Upper lobe of left lung (tissue), 6 donors: ENCODE data around the gene OR5B21. TPM values are rescaled to one million over a fixed set of nuclear protein-coding genes. Genes with fewer than 3 reads are reported as not detected.

Source experiments
- ATAC-seq, 2 donors: fragments of 200-7000 bp; cut with Tn5 transposase; one replicate each; pipeline ENCODE4 v1.9.1; 2022; ENCODE audit warnings: mild to moderate bottlenecking in 2 of 2, moderate library complexity in 2 of 2; ENCODE audit not compliant: low FRiP score in 2 of 2
- DNase-seq, 2 donors: peaks; one replicate each; pipeline ENCODE4 v3.0.0-alpha.2; 2019 to 2020
- H3K27ac ChIP-seq, 4 donors: fragments of 200-600 bp; sonication (generic); one replicate each; pipeline ENCODE4 v1.5.1; 2016 to 2019
- H3K27me3 ChIP-seq, 4 donors: fragments of 200-600 bp; sonication (generic); one replicate each; pipeline ENCODE4 v1.5.1; 2017 to 2019
- H3K36me3 ChIP-seq, 4 donors: fragments of 200-600 bp; sonication (generic); one replicate each; pipeline ENCODE4 v1.5.1; 2016 to 2019
- H3K4me1 ChIP-seq, 4 donors: fragments of 200-600 bp; sonication (generic); one replicate each; pipeline ENCODE4 v1.5.1; 2018 to 2019
- H3K4me3 ChIP-seq, 4 donors: fragments of 200-600 bp; sonication (generic); one replicate each; pipeline ENCODE4 v1.5.1; 2017 to 2019; ENCODE audit warnings: mild to moderate bottlenecking in 2 of 4, moderate library complexity in 1 of 4
- H3K9me3 ChIP-seq, 4 donors: fragments of 200-600 bp; sonication (generic); one replicate each; pipeline ENCODE4 v1.5.1; 2018 to 2019
- EP300 ChIP-seq, 4 donors: sonication (generic); formaldehyde crosslinking; IDR thresholded peaks; one replicate each; pipeline ENCODE4 v1.5.1; 2017; ENCODE audit warnings: antibody characterized with exemption in 4 of 4, control low read depth in 2 of 4
- POLR2A ChIP-seq, 4 donors: fragments of 450-650 bp; IDR thresholded peaks; one replicate each; pipeline ENCODE4 v1.5.1; 2016 to 2017; ENCODE audit warnings: antibody characterized with exemption in 4 of 4, mild to moderate bottlenecking in 2 of 4
- POLR2AphosphoS5 ChIP-seq, 2 donors: sonication (generic); formaldehyde crosslinking; IDR thresholded peaks; one replicate each; pipeline ENCODE4 v1.5.1; 2017; ENCODE audit warnings: antibody characterized with exemption in 2 of 2
- WGBS, 2 donors: methylation state at CpG; one replicate each; pipeline ENCODE4 v1.1.5; 2017 to 2018; 5-methylcytosine and 5-hydroxymethylcytosine counted together
- total RNA-seq, 6 donors: library from RNA; depleted of rRNA in 4 of 6; stranded (reverse); fragments of >200 nt in 4 of 6; gene quantifications; one replicate each; pipeline versions ENCODE4 v1.1.0 to v1.2.1, GENCODE V29; 2016 to 2021
- TF ChIP-seq, protein P1 (sequence below), 6 experiments: fragments of 450-650 bp in 4 of 6; fragments of 200-600 bp in 2 of 6; sonication (generic) in 2 of 6; IDR thresholded peaks; one replicate each; pipeline ENCODE4 v1.5.1; 2016 to 2019; ENCODE audit warnings: antibody characterized with exemption in 6 of 6
- donor health status: DM: no; HTN: no; CAD: no; lungs with moderate emphysema.
- donor health status: DM: no; HTN: yes; CAD: no; lungs with severe emphysema.

The OR5B21 gene
- total RNA-seq, 6 donors from 2014 or later: not detected

DNA sequence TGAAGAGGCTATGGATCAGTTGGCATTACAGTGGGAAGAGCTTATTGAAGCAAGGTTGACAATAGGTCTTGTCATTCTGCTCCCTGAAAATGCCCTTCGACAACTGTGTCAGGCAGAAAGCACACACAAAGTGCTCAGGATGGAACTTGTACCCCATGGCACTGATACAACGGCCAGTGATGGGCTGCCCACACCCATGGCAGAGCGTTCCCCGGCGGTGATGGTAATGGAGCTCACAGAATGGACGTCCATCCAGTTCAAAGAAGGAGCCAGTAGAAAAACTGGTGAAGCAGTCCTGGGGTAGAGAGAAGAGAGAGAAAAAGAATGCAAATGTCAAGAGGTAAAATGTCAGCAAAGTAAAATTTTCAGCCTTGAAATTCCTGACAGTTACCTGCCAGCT, 19.5 kb upstream of the OR5B21 start:
- Histone ChIP-seq H3K9me3 (no peaks in the 10 kb centered on the region), H3K27ac (peak overlapping the region in 3 of 4 donors; percentile 2 to 59 (median 4)), H3K27me3 (no peaks in the 10 kb centered on the region), H3K4me1 (peaks cover 11 to 39% (median 27%) of the 10 kb centered on the region in 4 donors), H3K36me3 (peaks cover 0 to 35% (median 26%) of the 10 kb centered on the region in 4 donors), H3K4me3 (no peak overlapping the region)
- 96 to 97% methylated on average over 6 of the region's 6 CpGs for WGBS, 2 donors
- TF ChIP-seq, protein P1, sequence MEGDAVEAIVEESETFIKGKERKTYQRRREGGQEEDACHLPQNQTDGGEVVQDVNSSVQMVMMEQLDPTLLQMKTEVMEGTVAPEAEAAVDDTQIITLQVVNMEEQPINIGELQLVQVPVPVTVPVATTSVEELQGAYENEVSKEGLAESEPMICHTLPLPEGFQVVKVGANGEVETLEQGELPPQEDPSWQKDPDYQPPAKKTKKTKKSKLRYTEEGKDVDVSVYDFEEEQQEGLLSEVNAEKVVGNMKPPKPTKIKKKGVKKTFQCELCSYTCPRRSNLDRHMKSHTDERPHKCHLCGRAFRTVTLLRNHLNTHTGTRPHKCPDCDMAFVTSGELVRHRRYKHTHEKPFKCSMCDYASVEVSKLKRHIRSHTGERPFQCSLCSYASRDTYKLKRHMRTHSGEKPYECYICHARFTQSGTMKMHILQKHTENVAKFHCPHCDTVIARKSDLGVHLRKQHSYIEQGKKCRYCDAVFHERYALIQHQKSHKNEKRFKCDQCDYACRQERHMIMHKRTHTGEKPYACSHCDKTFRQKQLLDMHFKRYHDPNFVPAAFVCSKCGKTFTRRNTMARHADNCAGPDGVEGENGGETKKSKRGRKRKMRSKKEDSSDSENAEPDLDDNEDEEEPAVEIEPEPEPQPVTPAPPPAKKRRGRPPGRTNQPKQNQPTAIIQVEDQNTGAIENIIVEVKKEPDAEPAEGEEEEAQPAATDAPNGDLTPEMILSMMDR (IDR thresholded peaks at IDR 0.05): no peak
- no peak for TF ChIP-seq POLR2A (IDR thresholded peaks at IDR 0.05)
- no peak for TF ChIP-seq EP300 (IDR thresholded peaks at IDR 0.05)
- no peak for TF ChIP-seq POLR2AphosphoS5 (IDR thresholded peaks at IDR 0.05)
- DNase-seq: peak in 1 of 2 donors; percentile 21
- no peak for ATAC-seq

DNA sequence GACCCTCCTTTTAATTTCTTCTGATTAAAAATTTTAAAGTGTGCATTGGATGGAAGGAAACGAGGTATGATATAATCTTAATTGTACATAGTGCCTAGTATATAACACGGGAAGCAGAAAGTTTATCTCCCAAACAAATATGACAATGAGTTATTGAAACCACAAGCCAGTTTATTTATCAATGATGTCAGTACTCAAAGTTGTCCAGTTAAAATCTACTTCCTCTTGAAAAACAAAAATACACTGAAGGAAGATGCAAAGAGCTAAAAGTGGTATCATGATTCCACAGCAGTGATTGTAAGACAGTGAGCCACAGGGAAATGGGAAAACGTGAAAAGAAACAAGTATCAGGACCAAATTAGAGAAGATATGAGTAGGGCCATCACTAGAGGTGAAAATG, 18.8 kb upstream of the OR5B21 start:
- H3K27me3 ChIP-seq: no peaks in the 10 kb centered on the region
- peaks cover 0 to 28% (median 19%) of the 10 kb centered on the region in 4 donors for H3K36me3 ChIP-seq
- no peak for TF ChIP-seq EP300 (IDR thresholded peaks at IDR 0.05)
- no peak for TF ChIP-seq POLR2A (IDR thresholded peaks at IDR 0.05)
- TF ChIP-seq, protein P1 (IDR thresholded peaks at IDR 0.05): no peak
- no peak for TF ChIP-seq POLR2AphosphoS5 (IDR thresholded peaks at IDR 0.05)
- H3K9me3 ChIP-seq: no peaks in the 10 kb centered on the region
- peaks cover 11 to 39% (median 27%) of the 10 kb centered on the region in 4 donors for H3K4me1 ChIP-seq
- peak overlapping the region in 3 of 4 donors; percentile 2 to 59 (median 4) for H3K27ac ChIP-seq
- WGBS, 2 donors: 31 to 52% methylated on average over 3 of the region's 3 CpGs
- no peak for DNase-seq
- no peak for ATAC-seq
- H3K4me3 ChIP-seq: no peak overlapping the region

DNA sequence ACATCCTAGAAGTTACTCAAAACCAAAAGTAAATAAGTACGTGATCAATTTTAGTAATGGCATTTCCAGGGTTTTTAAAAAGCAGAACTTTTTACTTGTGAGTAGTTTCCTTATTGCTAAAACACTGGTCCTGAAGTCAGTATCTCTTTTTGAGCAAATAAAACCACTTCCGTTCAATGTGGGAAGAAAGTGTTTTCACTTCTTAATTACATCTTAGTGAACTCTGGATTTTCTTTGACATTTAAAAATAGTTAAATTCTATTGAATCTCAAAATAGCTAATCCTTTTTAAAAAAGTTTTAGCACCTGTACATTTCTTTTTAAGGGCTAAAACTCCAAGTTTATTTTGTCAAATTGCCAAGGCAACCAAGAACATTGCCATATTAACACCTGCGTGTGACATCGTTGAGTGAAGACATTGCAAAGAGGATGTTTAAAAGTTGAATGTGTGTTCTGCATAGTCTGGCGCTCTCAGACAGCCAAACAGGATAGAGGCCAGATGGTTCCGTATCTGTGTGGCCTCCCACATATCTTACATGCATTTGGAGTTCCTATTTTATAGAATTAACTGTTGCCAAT, 17.2 kb upstream of the OR5B21 start:
- H3K4me3 ChIP-seq: no peak overlapping the region
- no peak for DNase-seq

DNA sequence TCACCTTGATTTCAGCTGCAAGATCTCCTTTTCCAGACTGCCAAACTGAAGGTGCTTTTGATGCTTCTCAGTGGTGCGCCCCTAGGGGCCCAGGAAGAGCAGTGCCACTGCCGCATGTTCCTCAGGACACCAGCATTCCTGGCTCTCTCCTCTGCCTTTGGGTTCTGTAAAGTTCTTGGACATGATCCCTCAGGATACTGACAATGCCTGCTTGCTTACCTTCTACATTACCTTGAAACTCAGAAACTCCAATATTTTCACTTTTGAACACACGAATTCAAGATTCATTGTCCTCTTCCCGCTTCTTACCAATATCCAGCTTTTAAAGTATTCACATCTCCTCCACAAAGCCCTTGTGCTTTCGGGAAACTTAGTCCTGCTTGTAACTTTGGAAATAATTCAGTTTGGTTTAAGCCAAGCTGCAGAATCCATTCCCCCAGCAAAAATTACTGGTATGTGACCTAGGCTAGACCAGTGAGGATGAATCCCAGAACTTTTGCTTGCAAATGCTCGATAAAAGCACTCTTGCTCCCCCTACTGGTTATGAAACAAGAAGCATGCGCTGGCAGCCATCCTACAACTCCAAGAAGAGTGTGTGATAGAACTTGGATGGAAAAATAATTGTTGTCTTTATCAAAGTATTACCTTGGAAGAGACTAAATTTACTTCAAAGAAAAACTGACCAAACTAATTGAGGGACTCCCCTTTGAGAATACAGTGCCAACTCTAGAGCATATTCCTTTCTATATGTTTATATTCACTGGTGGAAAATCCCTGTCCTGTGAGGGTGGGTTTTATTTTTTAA, 16.5 kb upstream of the OR5B21 start:
- TF ChIP-seq POLR2AphosphoS5 (IDR thresholded peaks at IDR 0.05): no peak
- TF ChIP-seq, protein P1 (IDR thresholded peaks at IDR 0.05): peak; percentile 34 to 68 (median 66)
- Histone ChIP-seq H3K36me3 (peaks cover 0 to 17% (median 8%) of the 10 kb centered on the region in 4 donors), H3K27ac (peak overlapping the region in 3 of 4 donors; percentile 0 to 64 (median 40)), H3K4me1 (peaks cover 11 to 39% (median 27%) of the 10 kb centered on the region in 4 donors), H3K4me3 (no peak overlapping the region), H3K27me3 (no peaks in the 10 kb centered on the region), H3K9me3 (no peaks in the 10 kb centered on the region)
- peak; percentile 91 to 93 for ATAC-seq
- WGBS, 2 donors: 22 to 33% methylated on average over 7 of the region's 7 CpGs
- peak in 1 of 2 donors; percentile 45 for DNase-seq

More for the DNA sequence above, 17.2 kb upstream of the OR5B21 start:
- peaks cover 0 to 17% (median 12%) of the 10 kb centered on the region in 4 donors for H3K36me3 ChIP-seq
- H3K27ac ChIP-seq: peak overlapping the region; percentile 0 to 64 (median 22)
- TF ChIP-seq POLR2AphosphoS5 (IDR thresholded peaks at IDR 0.05) (peak in 1 of 2 donors; percentile 9), EP300 (IDR thresholded peaks at IDR 0.05) (no peak)
- H3K9me3 ChIP-seq: no peaks in the 10 kb centered on the region
- no peaks in the 10 kb centered on the region for H3K27me3 ChIP-seq
- WGBS, 2 donors: 16 to 20% methylated on average over 6 of the region's 6 CpGs
- H3K4me1 ChIP-seq: peaks cover 11 to 39% (median 27%) of the 10 kb centered on the region in 4 donors
- ATAC-seq: peak in 1 of 2 donors; percentile 63

DNA sequence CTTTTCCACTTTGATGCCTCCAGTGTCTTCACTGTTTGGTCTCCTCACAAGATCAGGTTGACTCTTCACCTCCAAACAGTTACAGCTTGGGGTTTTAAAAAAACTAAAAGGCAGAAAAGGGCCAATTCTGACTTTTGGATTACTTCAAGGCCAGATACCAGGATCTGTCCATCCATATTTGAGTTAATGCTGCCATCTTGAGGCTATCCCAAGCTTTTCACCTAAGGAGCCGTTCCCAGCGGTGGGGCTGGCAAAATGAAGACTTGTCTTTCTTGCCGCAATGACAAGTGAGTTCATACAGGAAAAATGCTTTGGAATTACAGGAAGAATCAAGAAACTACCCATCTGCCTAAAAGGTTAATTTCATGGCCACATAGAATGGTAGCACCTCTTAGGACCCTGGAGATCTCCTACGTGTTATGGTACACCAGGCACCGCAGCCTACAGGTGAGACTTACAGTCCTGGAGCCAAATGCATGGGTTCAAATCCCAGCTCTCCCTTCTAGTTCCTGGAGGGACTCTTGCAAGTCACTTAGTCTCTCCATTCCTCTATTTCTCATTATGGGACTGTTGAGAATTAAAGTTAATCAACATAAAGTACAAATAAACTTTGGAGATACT, 6.0 kb upstream of the OR5B21 start:
- H3K4me1 ChIP-seq: no peaks in the 10 kb centered on the region
- 41 to 45% methylated on average over 5 of the region's 5 CpGs for WGBS, 2 donors
- no peak overlapping the region for H3K27ac ChIP-seq
- no peaks in the 10 kb centered on the region for H3K36me3 ChIP-seq
- no peaks in the 10 kb centered on the region for H3K9me3 ChIP-seq
- H3K4me3 ChIP-seq: no peak overlapping the region
- TF ChIP-seq, protein P1 (IDR thresholded peaks at IDR 0.05): peak in 5 of 6 experiments; percentile 38 to 62 (median 58)
- TF ChIP-seq POLR2AphosphoS5 (IDR thresholded peaks at IDR 0.05): no peak
- no peaks in the 10 kb centered on the region for H3K27me3 ChIP-seq
- DNase-seq (no peak), ATAC-seq (peak in 1 of 2 donors; percentile 67)
